RWPE2 (cell line): ENCODE measurements around the gene GRK5.
A peak's percentile ranks its signal among the peaks of the same experiment; 100 is the strongest.

Source experiments
- ATAC-seq: fragments of 200-7000 bp; cut with Tn5 transposase; 3 replicates; pipeline ENCODE4 v1.9.1; 2021; ENCODE audit warnings: low read depth
- DNase-seq: peaks from one replicate; pipeline ENCODE4 v3.0.0-alpha.2; 2020; ENCODE audit warnings: low spot score
- H3K27ac ChIP-seq: fragments of 450-650 bp; 2 replicates; pipeline ENCODE4 v1.5.1; 2017; ENCODE audit warnings: mild to moderate bottlenecking; ENCODE audit not compliant: poor library complexity, severe bottlenecking
- H3K27me3 ChIP-seq: fragments of 250-450 bp; sonication (Bioruptor Pico); 2 replicates; pipeline ENCODE4 v1.5.1; 2021; ENCODE audit warnings: mild to moderate bottlenecking, moderate library complexity; ENCODE audit not compliant: insufficient read depth, poor library complexity, severe bottlenecking
- H3K36me3 ChIP-seq: fragments of 250-450 bp; sonication (Bioruptor Pico); 2 replicates; pipeline ENCODE4 v1.5.1; 2020; ENCODE audit warnings: low read depth, mild to moderate bottlenecking, moderate library complexity
- H3K4me1 ChIP-seq: fragments of 250-450 bp; sonication (Bioruptor Pico); 2 replicates; pipeline ENCODE4 v1.5.1; 2021; ENCODE audit warnings: mild to moderate bottlenecking, moderate library complexity; ENCODE audit not compliant: insufficient read depth, poor library complexity, severe bottlenecking
- H3K4me3 ChIP-seq: fragments of 250-450 bp; sonication (Bioruptor Pico); 2 replicates; pipeline ENCODE4 v1.5.1; 2021; ENCODE audit warnings: mild to moderate bottlenecking, moderate library complexity; ENCODE audit not compliant: severe bottlenecking
- H3K9me3 ChIP-seq: fragments of 250-450 bp; sonication (Bioruptor Pico); 2 replicates; pipeline ENCODE4 v1.5.1; 2021; ENCODE audit warnings: mild to moderate bottlenecking, moderate library complexity; ENCODE audit not compliant: severe bottlenecking
- TF ChIP-seq, protein P1 (sequence below): fragments of 450-650 bp; IDR thresholded peaks from one replicate; pipeline ENCODE4 v1.5.1; 2017; ENCODE audit warnings: mild to moderate bottlenecking, moderate library complexity; ENCODE audit not compliant: poor library complexity, severe bottlenecking

The GRK5 gene

DNA sequence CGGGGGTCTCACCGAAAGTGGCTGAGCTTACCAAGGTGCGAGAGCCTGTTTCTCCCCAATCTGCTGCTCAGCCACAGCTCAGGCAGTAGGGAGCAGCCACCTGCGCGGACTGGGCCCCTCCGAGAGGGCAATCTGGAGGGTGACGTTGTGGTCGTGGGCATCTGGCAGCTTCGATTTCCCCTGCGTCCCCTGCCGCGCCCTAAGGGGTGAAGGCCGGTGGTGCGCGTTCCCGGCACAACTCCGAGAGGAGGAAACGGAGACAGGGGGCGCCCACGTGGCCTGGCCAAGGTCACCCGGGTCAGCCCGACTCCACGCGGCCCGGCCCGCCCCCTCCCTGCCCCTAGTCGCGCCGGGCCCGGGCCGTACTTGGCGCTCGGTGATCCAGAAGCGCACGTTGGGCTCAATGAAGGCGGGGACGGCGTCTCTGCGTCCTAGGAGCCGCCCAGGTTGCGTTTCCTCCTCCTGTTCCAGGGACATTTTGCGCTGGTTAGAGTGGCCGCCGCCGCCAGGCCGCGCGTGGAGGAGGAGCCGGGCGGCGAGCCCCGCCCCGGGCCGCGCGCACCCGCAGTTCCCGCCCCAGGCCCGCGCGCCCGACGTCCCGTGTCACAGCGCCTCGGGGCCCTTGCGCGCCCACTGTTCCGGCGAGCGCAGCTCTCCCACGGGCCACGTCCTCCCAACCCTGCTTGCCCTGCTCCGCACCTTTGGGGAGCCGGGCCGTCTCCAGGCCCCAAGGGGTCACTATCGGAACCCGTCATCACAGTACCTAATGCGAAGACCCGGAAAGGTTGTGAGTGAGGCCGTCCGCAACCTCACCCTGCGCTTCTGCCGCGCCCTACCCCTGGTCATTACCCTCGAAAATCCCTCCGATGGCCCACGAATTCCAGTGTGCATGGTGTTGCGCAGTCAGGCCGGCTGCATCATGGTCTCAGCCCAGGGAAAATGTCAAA lies 41.9 kb upstream of the GRK5 start, which contains the start of gene SFXN4:
SFXN4 (minus strand) TSS at position 544 of the 947 bp plus-strand sequence; CDS start at position 477, 67 bp downstream.
- Histone ChIP-seq H3K9me3 (no peaks in the 10 kb centered on the region), H3K4me3 (peak within 1 kb of the TSS; percentile 62), H3K27me3 (no peaks in the 10 kb centered on the region), H3K4me1 (peaks cover 5% of the 10 kb centered on the region), H3K27ac (peak within 1 kb of the TSS; percentile 70), H3K36me3 (peaks cover 51% of the 10 kb centered on the region)
- TF ChIP-seq, protein P1, sequence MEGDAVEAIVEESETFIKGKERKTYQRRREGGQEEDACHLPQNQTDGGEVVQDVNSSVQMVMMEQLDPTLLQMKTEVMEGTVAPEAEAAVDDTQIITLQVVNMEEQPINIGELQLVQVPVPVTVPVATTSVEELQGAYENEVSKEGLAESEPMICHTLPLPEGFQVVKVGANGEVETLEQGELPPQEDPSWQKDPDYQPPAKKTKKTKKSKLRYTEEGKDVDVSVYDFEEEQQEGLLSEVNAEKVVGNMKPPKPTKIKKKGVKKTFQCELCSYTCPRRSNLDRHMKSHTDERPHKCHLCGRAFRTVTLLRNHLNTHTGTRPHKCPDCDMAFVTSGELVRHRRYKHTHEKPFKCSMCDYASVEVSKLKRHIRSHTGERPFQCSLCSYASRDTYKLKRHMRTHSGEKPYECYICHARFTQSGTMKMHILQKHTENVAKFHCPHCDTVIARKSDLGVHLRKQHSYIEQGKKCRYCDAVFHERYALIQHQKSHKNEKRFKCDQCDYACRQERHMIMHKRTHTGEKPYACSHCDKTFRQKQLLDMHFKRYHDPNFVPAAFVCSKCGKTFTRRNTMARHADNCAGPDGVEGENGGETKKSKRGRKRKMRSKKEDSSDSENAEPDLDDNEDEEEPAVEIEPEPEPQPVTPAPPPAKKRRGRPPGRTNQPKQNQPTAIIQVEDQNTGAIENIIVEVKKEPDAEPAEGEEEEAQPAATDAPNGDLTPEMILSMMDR = no peak
- ATAC-seq (peak; percentile 81), DNase-seq (no peak)

DNA sequence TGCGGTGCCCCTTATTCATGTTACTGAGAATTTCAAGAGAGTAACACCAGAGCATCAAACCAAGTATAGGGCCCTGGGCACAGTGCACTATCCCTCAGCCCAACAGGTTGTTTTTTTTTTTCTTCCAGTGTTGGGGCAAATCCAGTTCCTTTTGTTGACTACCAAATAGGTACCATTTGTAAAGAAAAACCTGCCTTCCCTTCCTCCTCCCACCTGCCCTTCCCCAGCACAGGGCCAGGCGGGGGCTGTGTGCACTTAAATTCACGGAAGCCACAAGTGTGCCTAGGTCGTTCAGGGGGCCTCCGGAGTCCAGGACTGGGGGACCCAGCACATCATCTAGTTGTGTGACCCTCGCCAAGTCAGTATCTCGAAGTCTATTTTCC lies 41.3 kb upstream of the GRK5 start:
- Histone ChIP-seq H3K9me3 (no peaks in the 10 kb centered on the region), H3K4me1 (peaks cover 5% of the 10 kb centered on the region), H3K4me3 (peak overlapping the region; percentile 62), H3K27me3 (no peaks in the 10 kb centered on the region), H3K27ac (peak overlapping the region; percentile 70), H3K36me3 (peaks cover 55% of the 10 kb centered on the region)
- DNase-seq (no peak), ATAC-seq (no peak)
- TF ChIP-seq, protein P1 = no peak

- Histone ChIP-seq H3K9me3 (no peaks in the 10 kb centered on the region), H3K27ac (peak overlapping the region; percentile 70), H3K36me3 (peaks cover 55% of the 10 kb centered on the region), H3K4me1 (peaks cover 5% of the 10 kb centered on the region), H3K4me3 (no peak overlapping the region), H3K27me3 (no peaks in the 10 kb centered on the region)
- TF ChIP-seq, protein P1 = no peak
- no peak for DNase-seq
- ATAC-seq = 0 out of 3 replicates have a peak, but pooled peaks have one; percentile 16
Measured at GRCh38 chr10:119166564-119166963, 40.8 kb upstream of the GRK5 start.

DNA sequence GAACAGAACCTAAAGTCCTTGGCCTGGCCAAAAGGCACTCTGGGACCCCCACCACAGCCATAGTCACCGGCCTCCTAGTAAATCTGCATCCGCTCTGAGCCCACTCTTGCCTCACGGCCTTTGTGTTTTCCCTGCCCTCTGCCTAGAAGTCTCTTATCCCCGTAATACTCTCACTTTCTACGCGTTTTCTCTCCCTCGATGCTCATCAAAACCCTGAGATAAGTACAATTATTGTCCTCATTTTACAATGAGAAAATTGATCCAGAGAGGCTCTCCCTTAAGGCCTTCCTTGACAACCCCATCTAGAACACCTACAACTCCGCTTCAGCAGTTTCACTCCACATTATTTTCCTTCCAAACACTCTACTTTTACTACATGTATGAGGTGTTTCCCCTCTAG lies 40.3 kb upstream of the GRK5 start:
- DNase-seq (no peak), ATAC-seq (no peak)
- Histone ChIP-seq H3K4me1 (peaks cover 5% of the 10 kb centered on the region), H3K9me3 (no peaks in the 10 kb centered on the region), H3K4me3 (no peak overlapping the region), H3K36me3 (peaks cover 55% of the 10 kb centered on the region), H3K27me3 (no peaks in the 10 kb centered on the region), H3K27ac (no peak overlapping the region)
- TF ChIP-seq, protein P1 = no peak

- DNase-seq (no peak), ATAC-seq (no peak)
- no peak overlapping the region for H3K4me3 ChIP-seq
- H3K27ac ChIP-seq = no peak overlapping the region
- peaks cover 75% of the 10 kb centered on the region for H3K36me3 ChIP-seq
- TF ChIP-seq, protein P1 = no peak
- H3K4me1 ChIP-seq = peaks cover 5% of the 10 kb centered on the region
- H3K9me3 ChIP-seq = no peaks in the 10 kb centered on the region
- no peaks in the 10 kb centered on the region for H3K27me3 ChIP-seq
Measured at GRCh38 chr10:119174109-119174508, 33.3 kb upstream of the GRK5 start.
